ENCODE data around the gene ACOX2. TPM values are rescaled to one million over a fixed set of nuclear protein-coding genes. Genes with fewer than 3 reads are reported as not detected.
A peak's percentile ranks its signal among the peaks of the same experiment; 100 is the strongest.

The ACOX2 gene
- total RNA-seq, 1 donor from 2014 or later: 14.6 TPM

- Histone ChIP-seq H3K4me1 (ENCODE audit: control insufficient read depth in 3 of 3, insufficient read depth in 3 of 3, low read length in 3 of 3) (peaks cover 22 to 26% (median 23%) of the 10 kb centered on the region in 3 donors), H3K4me3 (ENCODE audit: low read length in 3 of 3) (no peak overlapping the region), H3K27ac (ENCODE audit: low read depth, low read length) (peak overlapping the region; percentile 14), H3K9me3 (ENCODE audit: control insufficient read depth in 3 of 3, low read length in 3 of 3) (no peaks in the 10 kb centered on the region), H3K9ac (ENCODE audit: low read depth in 1 of 3, low read length in 3 of 3) (peak overlapping the region; percentile 59 to 90 (median 65)), H3K27me3 (ENCODE audit: control insufficient read depth in 3 of 3, insufficient read depth in 3 of 3, low read length in 3 of 3) (no peaks in the 10 kb centered on the region), H3K36me3 (ENCODE audit: control insufficient read depth in 3 of 3, insufficient read depth in 3 of 3, low read length in 3 of 3) (peaks cover 0 to 11% (median 4%) of the 10 kb centered on the region in 3 donors)
Observed at GRCh38 chr3:58537412-58538301, 667 bp upstream of the ACOX2 start.

GRCh38 chr3:58535531-58536500 lies 1.2 kb downstream of the ACOX2 start:
- H3K9me3 ChIP-seq (ENCODE audit: control insufficient read depth in 3 of 3, low read length in 3 of 3): no peaks in the 10 kb centered on the region
- no peak overlapping the region for H3K27ac ChIP-seq (ENCODE audit: low read depth, low read length)
- peaks cover 0 to 16% (median 12%) of the 10 kb centered on the region in 3 donors for H3K36me3 ChIP-seq (ENCODE audit: control insufficient read depth in 3 of 3, insufficient read depth in 3 of 3, low read length in 3 of 3)
- no peaks in the 10 kb centered on the region for H3K27me3 ChIP-seq (ENCODE audit: control insufficient read depth in 3 of 3, insufficient read depth in 3 of 3, low read length in 3 of 3)
- H3K4me3 ChIP-seq (ENCODE audit: low read length in 3 of 3): peak overlapping the region; percentile 34 to 70 (median 67)
- H3K4me1 ChIP-seq (ENCODE audit: control insufficient read depth in 3 of 3, insufficient read depth in 3 of 3, low read length in 3 of 3): peaks cover 22 to 26% (median 25%) of the 10 kb centered on the region in 3 donors
- peak overlapping the region; percentile 65 to 90 (median 81) for H3K9ac ChIP-seq (ENCODE audit: low read depth in 1 of 3, low read length in 3 of 3)

GRCh38 chr3:58534592-58535494 lies 2.1 kb downstream of the ACOX2 start:
- Histone ChIP-seq H3K27me3 (ENCODE audit: control insufficient read depth in 3 of 3, insufficient read depth in 3 of 3, low read length in 3 of 3) (no peaks in the 10 kb centered on the region), H3K9ac (ENCODE audit: low read depth in 1 of 3, low read length in 3 of 3) (peak overlapping the region in 1 of 3 donors; percentile 90), H3K36me3 (ENCODE audit: control insufficient read depth in 3 of 3, insufficient read depth in 3 of 3, low read length in 3 of 3) (peaks cover 6 to 25% (median 18%) of the 10 kb centered on the region in 3 donors), H3K4me3 (ENCODE audit: low read length in 3 of 3) (no peak overlapping the region), H3K27ac (ENCODE audit: low read depth, low read length) (no peak overlapping the region), H3K9me3 (ENCODE audit: control insufficient read depth in 3 of 3, low read length in 3 of 3) (no peaks in the 10 kb centered on the region), H3K4me1 (ENCODE audit: control insufficient read depth in 3 of 3, insufficient read depth in 3 of 3, low read length in 3 of 3) (peaks cover 22 to 26% (median 25%) of the 10 kb centered on the region in 3 donors)

GRCh38 chr3:58532794-58533220 lies 4.2 kb downstream of the ACOX2 start:
- no peak overlapping the region for H3K4me3 ChIP-seq (ENCODE audit: low read length in 3 of 3)
- peaks cover 22 to 26% (median 25%) of the 10 kb centered on the region in 3 donors for H3K4me1 ChIP-seq (ENCODE audit: control insufficient read depth in 3 of 3, insufficient read depth in 3 of 3, low read length in 3 of 3)

GRCh38 chr3:58531956-58532355 lies 5.0 kb downstream of the ACOX2 start:
- Histone ChIP-seq H3K27me3 (ENCODE audit: control insufficient read depth in 3 of 3, insufficient read depth in 3 of 3, low read length in 3 of 3) (no peaks in the 10 kb centered on the region), H3K36me3 (ENCODE audit: control insufficient read depth in 3 of 3, insufficient read depth in 3 of 3, low read length in 3 of 3) (peaks cover 13 to 36% (median 24%) of the 10 kb centered on the region in 3 donors), H3K9me3 (ENCODE audit: control insufficient read depth in 3 of 3, low read length in 3 of 3) (no peaks in the 10 kb centered on the region), H3K27ac (ENCODE audit: low read depth, low read length) (no peak overlapping the region), H3K4me3 (ENCODE audit: low read length in 3 of 3) (no peak overlapping the region), H3K9ac (ENCODE audit: low read depth in 1 of 3, low read length in 3 of 3) (no peak overlapping the region), H3K4me1 (ENCODE audit: control insufficient read depth in 3 of 3, insufficient read depth in 3 of 3, low read length in 3 of 3) (peaks cover 16 to 20% (median 18%) of the 10 kb centered on the region in 3 donors)

More at GRCh38 chr3:58532794-58533220, 4.2 kb downstream of the ACOX2 start:
- Histone ChIP-seq H3K27me3 (ENCODE audit: control insufficient read depth in 3 of 3, insufficient read depth in 3 of 3, low read length in 3 of 3) (no peaks in the 10 kb centered on the region), H3K9me3 (ENCODE audit: control insufficient read depth in 3 of 3, low read length in 3 of 3) (no peaks in the 10 kb centered on the region), H3K9ac (ENCODE audit: low read depth in 1 of 3, low read length in 3 of 3) (peak overlapping the region in 1 of 3 donors; percentile 55), H3K36me3 (ENCODE audit: control insufficient read depth in 3 of 3, insufficient read depth in 3 of 3, low read length in 3 of 3) (peaks cover 13 to 35% (median 24%) of the 10 kb centered on the region in 3 donors), H3K27ac (ENCODE audit: low read depth, low read length) (no peak overlapping the region)

- Histone ChIP-seq H3K27me3 (ENCODE audit: control insufficient read depth in 3 of 3, insufficient read depth in 3 of 3, low read length in 3 of 3) (no peaks in the 10 kb centered on the region), H3K4me1 (ENCODE audit: control insufficient read depth in 3 of 3, insufficient read depth in 3 of 3, low read length in 3 of 3) (peaks cover 12 to 18% (median 16%) of the 10 kb centered on the region in 3 donors), H3K27ac (ENCODE audit: low read depth, low read length) (no peak overlapping the region), H3K4me3 (ENCODE audit: low read length in 3 of 3) (no peak overlapping the region), H3K36me3 (ENCODE audit: control insufficient read depth in 3 of 3, insufficient read depth in 3 of 3, low read length in 3 of 3) (peaks cover 13 to 38% (median 24%) of the 10 kb centered on the region in 3 donors), H3K9ac (ENCODE audit: low read depth in 1 of 3, low read length in 3 of 3) (no peak overlapping the region), H3K9me3 (ENCODE audit: control insufficient read depth in 3 of 3, low read length in 3 of 3) (no peaks in the 10 kb centered on the region)
Observed at GRCh38 chr3:58531555-58531954, 5.4 kb downstream of the ACOX2 start.

GRCh38 chr3:58530354-58530865 lies 6.6 kb downstream of the ACOX2 start:
- no peak overlapping the region for H3K4me3 ChIP-seq (ENCODE audit: low read length in 3 of 3)
- no peaks in the 10 kb centered on the region for H3K9me3 ChIP-seq (ENCODE audit: control insufficient read depth in 3 of 3, low read length in 3 of 3)
- H3K9ac ChIP-seq (ENCODE audit: low read depth in 1 of 3, low read length in 3 of 3): no peak overlapping the region
- H3K36me3 ChIP-seq (ENCODE audit: control insufficient read depth in 3 of 3, insufficient read depth in 3 of 3, low read length in 3 of 3): peaks cover 13 to 45% (median 28%) of the 10 kb centered on the region in 3 donors
- H3K4me1 ChIP-seq (ENCODE audit: control insufficient read depth in 3 of 3, insufficient read depth in 3 of 3, low read length in 3 of 3): peaks cover 3 to 7% (median 5%) of the 10 kb centered on the region in 3 donors
- H3K27me3 ChIP-seq (ENCODE audit: control insufficient read depth in 3 of 3, insufficient read depth in 3 of 3, low read length in 3 of 3): no peaks in the 10 kb centered on the region
- no peak overlapping the region for H3K27ac ChIP-seq (ENCODE audit: low read depth, low read length)

GRCh38 chr3:58529516-58530353 lies 7.3 kb downstream of the ACOX2 start:
- Histone ChIP-seq H3K36me3 (ENCODE audit: control insufficient read depth in 3 of 3, insufficient read depth in 3 of 3, low read length in 3 of 3) (peaks cover 13 to 45% (median 31%) of the 10 kb centered on the region in 3 donors), H3K9me3 (ENCODE audit: control insufficient read depth in 3 of 3, low read length in 3 of 3) (no peaks in the 10 kb centered on the region)

More at GRCh38 chr3:58529516-58530353, 7.3 kb downstream of the ACOX2 start:
- Histone ChIP-seq H3K9ac (ENCODE audit: low read depth in 1 of 3, low read length in 3 of 3) (no peak overlapping the region), H3K4me3 (ENCODE audit: low read length in 3 of 3) (no peak overlapping the region), H3K27me3 (ENCODE audit: control insufficient read depth in 3 of 3, insufficient read depth in 3 of 3, low read length in 3 of 3) (no peaks in the 10 kb centered on the region), H3K4me1 (ENCODE audit: control insufficient read depth in 3 of 3, insufficient read depth in 3 of 3, low read length in 3 of 3) (peaks cover 3 to 7% (median 3%) of the 10 kb centered on the region in 3 donors), H3K27ac (ENCODE audit: low read depth, low read length) (no peak overlapping the region)
